ENCODE measurements around the gene SLC24A3.

The SLC24A3 gene

GRCh38 chr20:19275630-19276071, 63.2 kb downstream of the SLC24A3 start:
- peak; percentile 56 for DNase-seq (ENCODE audit: low read depth)
- no peak for TF ChIP-seq CTCF (conservative IDR thresholded peaks at IDR 0.05; ENCODE audit: low read length)
- no peak overlapping the region for H3K4me3 ChIP-seq (ENCODE audit: low read length)

GRCh38 chr20:19277381-19277780, 64.9 kb downstream of the SLC24A3 start:
- H3K4me3 ChIP-seq (ENCODE audit: low read length) = no peak overlapping the region
- no peak for TF ChIP-seq CTCF (conservative IDR thresholded peaks at IDR 0.05; ENCODE audit: low read length)
- DNase-seq (ENCODE audit: low read depth) = peak; percentile 21

GRCh38 chr20:19283490-19284025, 71.1 kb downstream of the SLC24A3 start:
- no peak for DNase-seq (ENCODE audit: low read depth)
- no peak for TF ChIP-seq CTCF (conservative IDR thresholded peaks at IDR 0.05; ENCODE audit: low read length)
- H3K4me3 ChIP-seq (ENCODE audit: low read length) = no peak overlapping the region

- no peak for TF ChIP-seq CTCF (conservative IDR thresholded peaks at IDR 0.05; ENCODE audit: low read length)
- no peak for DNase-seq (ENCODE audit: low read depth)
- H3K4me3 ChIP-seq (ENCODE audit: low read length) = no peak overlapping the region
Observed at GRCh38 chr20:19284400-19285178, 72.1 kb downstream of the SLC24A3 start.

GRCh38 chr20:19285436-19285835, 73.0 kb downstream of the SLC24A3 start:
- no peak overlapping the region for H3K4me3 ChIP-seq (ENCODE audit: low read length)
- no peak for DNase-seq (ENCODE audit: low read depth)
- TF ChIP-seq CTCF (conservative IDR thresholded peaks at IDR 0.05; ENCODE audit: low read length) = no peak

- H3K4me3 ChIP-seq (ENCODE audit: low read length) = no peak overlapping the region
- TF ChIP-seq CTCF (conservative IDR thresholded peaks at IDR 0.05; ENCODE audit: low read length) = no peak
- DNase-seq (ENCODE audit: low read depth) = no peak
Observed at GRCh38 chr20:19288061-19288460, 75.6 kb downstream of the SLC24A3 start.

- no peak for TF ChIP-seq CTCF (conservative IDR thresholded peaks at IDR 0.05; ENCODE audit: low read length)
- no peak overlapping the region for H3K4me3 ChIP-seq (ENCODE audit: low read length)
- no peak for DNase-seq (ENCODE audit: low read depth)
Observed at GRCh38 chr20:19288636-19289035, 76.2 kb downstream of the SLC24A3 start.

Data from AG10803 (cell line).